Measurements from ENCODE around the gene UBE3C.

DNA sequence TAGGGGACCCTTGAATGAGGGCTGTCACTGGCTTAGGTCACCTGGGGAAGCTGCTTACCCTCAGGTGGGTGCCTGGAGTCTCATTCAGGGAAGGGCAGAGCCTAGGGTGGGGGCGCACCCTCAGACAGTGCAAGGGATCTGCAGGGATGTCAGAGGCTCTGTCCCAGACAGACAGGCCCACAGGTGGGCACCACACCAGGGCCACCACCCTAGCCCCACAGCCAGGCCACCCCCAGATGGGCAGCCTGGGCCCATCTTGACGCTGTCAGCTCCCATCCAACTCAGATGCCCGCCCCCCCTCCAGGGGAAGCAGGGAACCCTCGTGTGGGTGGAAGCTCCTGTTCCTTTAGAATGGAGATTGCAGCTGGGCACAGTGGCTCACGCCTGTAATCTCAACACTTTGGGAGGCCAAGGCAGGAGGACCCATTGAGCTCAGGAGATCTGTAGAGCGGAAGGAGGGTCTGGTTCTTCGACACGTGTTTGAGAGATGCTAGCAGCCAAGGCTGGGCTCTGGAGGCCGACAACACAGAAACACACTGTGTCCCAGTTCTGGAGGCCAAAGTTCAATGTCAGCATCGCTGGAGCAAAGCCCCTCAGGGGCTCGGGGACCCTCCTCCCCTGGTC, 139.6 kb downstream of the UBE3C start:
- TF ChIP-seq, protein P1, sequence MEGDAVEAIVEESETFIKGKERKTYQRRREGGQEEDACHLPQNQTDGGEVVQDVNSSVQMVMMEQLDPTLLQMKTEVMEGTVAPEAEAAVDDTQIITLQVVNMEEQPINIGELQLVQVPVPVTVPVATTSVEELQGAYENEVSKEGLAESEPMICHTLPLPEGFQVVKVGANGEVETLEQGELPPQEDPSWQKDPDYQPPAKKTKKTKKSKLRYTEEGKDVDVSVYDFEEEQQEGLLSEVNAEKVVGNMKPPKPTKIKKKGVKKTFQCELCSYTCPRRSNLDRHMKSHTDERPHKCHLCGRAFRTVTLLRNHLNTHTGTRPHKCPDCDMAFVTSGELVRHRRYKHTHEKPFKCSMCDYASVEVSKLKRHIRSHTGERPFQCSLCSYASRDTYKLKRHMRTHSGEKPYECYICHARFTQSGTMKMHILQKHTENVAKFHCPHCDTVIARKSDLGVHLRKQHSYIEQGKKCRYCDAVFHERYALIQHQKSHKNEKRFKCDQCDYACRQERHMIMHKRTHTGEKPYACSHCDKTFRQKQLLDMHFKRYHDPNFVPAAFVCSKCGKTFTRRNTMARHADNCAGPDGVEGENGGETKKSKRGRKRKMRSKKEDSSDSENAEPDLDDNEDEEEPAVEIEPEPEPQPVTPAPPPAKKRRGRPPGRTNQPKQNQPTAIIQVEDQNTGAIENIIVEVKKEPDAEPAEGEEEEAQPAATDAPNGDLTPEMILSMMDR (IDR thresholded peaks at IDR 0.05): no peak
- TF ChIP-seq POLR2A (IDR thresholded peaks at IDR 0.05): no peak
